GM18520 (cell line): Measurements from ENCODE around the gene CHRNA1.

Source experiments
- ATAC-seq: cut with Tn5 transposase; IDR thresholded peaks from one replicate; pipeline ENCODE4 v1.9.1; 2021; ENCODE audit not compliant: unreplicated experiment

Gene CHRNA1

GRCh38 chr2:174761837-174762236, 2.4 kb downstream of the CHRNA1 start:
- no peak for ATAC-seq

- no peak for ATAC-seq
Measured at GRCh38 chr2:174760845-174761473, 3.3 kb downstream of the CHRNA1 start.

- no peak for ATAC-seq
Measured at GRCh38 chr2:174759381-174760065, 4.7 kb downstream of the CHRNA1 start.

GRCh38 chr2:174756743-174757142, 7.5 kb downstream of the CHRNA1 start:
- ATAC-seq: no peak

GRCh38 chr2:174753038-174753633, 11.1 kb downstream of the CHRNA1 start:
- ATAC-seq: peak; percentile 21

- peak; percentile 61 for ATAC-seq
Measured at GRCh38 chr2:174752403-174753037, 11.8 kb downstream of the CHRNA1 start.

- ATAC-seq: peak; percentile 47
Measured at GRCh38 chr2:174750923-174751441, 13.3 kb downstream of the CHRNA1 start.

GRCh38 chr2:174749793-174750192, 14.5 kb downstream of the CHRNA1 start:
- ATAC-seq: no peak

- no peak for ATAC-seq
Measured at GRCh38 chr2:174748948-174749347, 15.3 kb downstream of the CHRNA1 start.

- ATAC-seq: no peak
Measured at GRCh38 chr2:174745142-174745541, 19.1 kb downstream of the CHRNA1 start.

- ATAC-seq: no peak
Measured at GRCh38 chr2:174744111-174744510, 20.2 kb downstream of the CHRNA1 start.

- no peak for ATAC-seq
Measured at GRCh38 chr2:174740721-174741120, 23.6 kb downstream of the CHRNA1 start.

GRCh38 chr2:174738841-174739240, 25.4 kb downstream of the CHRNA1 start:
- no peak for ATAC-seq

- no peak for ATAC-seq
Measured at GRCh38 chr2:174731546-174731945, 32.7 kb downstream of the CHRNA1 start.

GRCh38 chr2:174730698-174731018, 33.6 kb downstream of the CHRNA1 start:
- no peak for ATAC-seq

GRCh38 chr2:174729797-174730697, 34.2 kb downstream of the CHRNA1 start:
- ATAC-seq: no peak

- ATAC-seq: no peak
Measured at GRCh38 chr2:174728096-174728495, 36.2 kb downstream of the CHRNA1 start.

- ATAC-seq: no peak
Measured at GRCh38 chr2:174726212-174726611, 38.1 kb downstream of the CHRNA1 start.

- ATAC-seq: no peak
Measured at GRCh38 chr2:174722942-174723592, 41.2 kb downstream of the CHRNA1 start.

GRCh38 chr2:174719016-174719415, 45.3 kb downstream of the CHRNA1 start:
- ATAC-seq: no peak
